GM19043 (cell line): ENCODE data around the gene FARSA.
"Not testable (repeated sequence)": the region's sequence is repeated elsewhere in the genome, so short reads cannot be mapped to it uniquely, and the experiment has no call there.

Experiments used
- ATAC-seq: cut with Tn5 transposase; IDR thresholded peaks from one replicate; pipeline ENCODE4 v1.9.1; 2021; ENCODE audit warnings: low read depth; ENCODE audit not compliant: unreplicated experiment

The FARSA gene

GRCh38 chr19:12954612-12954962 is 21.1 kb upstream of the FARSA start:
- ATAC-seq = no peak

- no peak for ATAC-seq
These were observed 20.5 kb upstream of the FARSA start for GRCh38 chr19:12953799-12954611.

- no peak for ATAC-seq
These were observed 19.8 kb upstream of the FARSA start for GRCh38 chr19:12953138-12953798.

GRCh38 chr19:12952488-12953137 is 19.1 kb upstream of the FARSA start:
- no peak for ATAC-seq

GRCh38 chr19:12952050-12952449 is 18.5 kb upstream of the FARSA start:
- ATAC-seq = not testable (repeated sequence)

GRCh38 chr19:12949363-12950283 is 16.1 kb upstream of the FARSA start:
- ATAC-seq = no peak

GRCh38 chr19:12948612-12949362 is 15.3 kb upstream of the FARSA start:
- no peak for ATAC-seq

- ATAC-seq = no peak
These were observed 14.4 kb upstream of the FARSA start for GRCh38 chr19:12947702-12948611.

- ATAC-seq = no peak
These were observed 13.4 kb upstream of the FARSA start for GRCh38 chr19:12946731-12947496.

- peak; percentile 20 for ATAC-seq
These were observed 12.7 kb upstream of the FARSA start for GRCh38 chr19:12946092-12946721.

GRCh38 chr19:12945479-12946091 is 12.1 kb upstream of the FARSA start, which contains the start of gene RAD23A:
Gene RAD23A, plus strand, starts transcription at chr19:12945862. Its CDS starts 87 bp downstream, at chr19:12945949.
- ATAC-seq = peak; percentile 59

GRCh38 chr19:12944104-12944674 is 10.7 kb upstream of the FARSA start:
- ATAC-seq = no peak

- no peak for ATAC-seq
These were observed 10.0 kb upstream of the FARSA start for GRCh38 chr19:12943437-12944044.

- no peak for ATAC-seq
These were observed 7.4 kb upstream of the FARSA start for GRCh38 chr19:12940897-12941296.

- ATAC-seq = no peak
These were observed 6.5 kb upstream of the FARSA start for GRCh38 chr19:12939975-12940423.
